A673 (cell line): ENCODE measurements around the gene AATF.

Experiments
- EZH2 ChIP-seq: fragments of 200-600 bp; sonication (generic); IDR thresholded peaks from 2 replicates; pipeline ENCODE4 v1.6.1; 2017; ENCODE audit warnings: borderline replicate concordance, low read depth, mild to moderate bottlenecking, mixed read lengths, antibody characterized with exemption, low read length; ENCODE audit not compliant: poor library complexity, severe bottlenecking
- TF ChIP-seq, protein P1 (sequence below): fragments of 300-800, 200-600 bp; sonication (generic); conservative IDR thresholded peaks from 2 replicates; pipeline ENCODE4 v1.5.1; 2017; ENCODE audit warnings: low read depth, mild to moderate bottlenecking, antibody characterized with exemption, low read length, moderate library complexity, mixed read lengths

DNA sequence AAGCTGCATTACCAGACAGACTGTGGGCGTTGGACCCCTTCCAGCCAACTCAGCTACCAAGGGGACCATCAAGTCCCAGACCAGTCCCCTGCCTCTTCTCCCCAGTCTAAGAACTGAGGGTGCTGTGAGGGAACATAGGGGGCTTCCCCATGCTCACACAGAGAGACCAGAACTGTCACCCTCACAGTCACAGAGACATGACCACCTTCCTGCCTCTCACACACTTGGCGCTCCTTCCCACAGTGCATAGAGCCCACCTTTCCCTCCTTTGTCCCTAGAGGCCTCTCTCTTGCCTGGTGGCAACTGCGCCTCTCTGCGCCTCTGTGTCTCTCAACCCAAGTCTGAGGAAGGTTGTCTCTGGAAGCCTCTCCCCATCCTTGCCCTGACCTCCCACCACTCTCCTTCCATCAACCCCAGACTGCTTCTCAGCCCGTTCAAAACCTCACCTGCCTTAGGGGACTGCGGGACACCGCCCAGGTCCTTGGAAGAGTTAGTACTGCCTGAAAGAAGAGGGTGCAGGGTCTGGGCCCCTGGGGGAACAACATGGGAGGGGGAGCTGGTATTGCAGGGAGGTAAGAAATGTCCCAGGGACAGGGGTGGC is 17.6 kb upstream of the AATF start:
- TF ChIP-seq, protein P1, sequence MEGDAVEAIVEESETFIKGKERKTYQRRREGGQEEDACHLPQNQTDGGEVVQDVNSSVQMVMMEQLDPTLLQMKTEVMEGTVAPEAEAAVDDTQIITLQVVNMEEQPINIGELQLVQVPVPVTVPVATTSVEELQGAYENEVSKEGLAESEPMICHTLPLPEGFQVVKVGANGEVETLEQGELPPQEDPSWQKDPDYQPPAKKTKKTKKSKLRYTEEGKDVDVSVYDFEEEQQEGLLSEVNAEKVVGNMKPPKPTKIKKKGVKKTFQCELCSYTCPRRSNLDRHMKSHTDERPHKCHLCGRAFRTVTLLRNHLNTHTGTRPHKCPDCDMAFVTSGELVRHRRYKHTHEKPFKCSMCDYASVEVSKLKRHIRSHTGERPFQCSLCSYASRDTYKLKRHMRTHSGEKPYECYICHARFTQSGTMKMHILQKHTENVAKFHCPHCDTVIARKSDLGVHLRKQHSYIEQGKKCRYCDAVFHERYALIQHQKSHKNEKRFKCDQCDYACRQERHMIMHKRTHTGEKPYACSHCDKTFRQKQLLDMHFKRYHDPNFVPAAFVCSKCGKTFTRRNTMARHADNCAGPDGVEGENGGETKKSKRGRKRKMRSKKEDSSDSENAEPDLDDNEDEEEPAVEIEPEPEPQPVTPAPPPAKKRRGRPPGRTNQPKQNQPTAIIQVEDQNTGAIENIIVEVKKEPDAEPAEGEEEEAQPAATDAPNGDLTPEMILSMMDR: no peak
- no peak for TF ChIP-seq EZH2
